Stimulated activated CD4-positive, alpha-beta T cell treated with anti-CD3 and anti-CD28 coated beads, TNF-alpha, amount 100 ng/mL, for 48 hours (primary cell): ENCODE measurements around the gene TUB.

Experiments used
- DNase-seq, 3 donors: peaks; one replicate each; pipeline ENCODE4 v3.0.0-alpha.2; 2020; ENCODE audit warnings: low read depth in 3 of 3

The TUB gene

DNA sequence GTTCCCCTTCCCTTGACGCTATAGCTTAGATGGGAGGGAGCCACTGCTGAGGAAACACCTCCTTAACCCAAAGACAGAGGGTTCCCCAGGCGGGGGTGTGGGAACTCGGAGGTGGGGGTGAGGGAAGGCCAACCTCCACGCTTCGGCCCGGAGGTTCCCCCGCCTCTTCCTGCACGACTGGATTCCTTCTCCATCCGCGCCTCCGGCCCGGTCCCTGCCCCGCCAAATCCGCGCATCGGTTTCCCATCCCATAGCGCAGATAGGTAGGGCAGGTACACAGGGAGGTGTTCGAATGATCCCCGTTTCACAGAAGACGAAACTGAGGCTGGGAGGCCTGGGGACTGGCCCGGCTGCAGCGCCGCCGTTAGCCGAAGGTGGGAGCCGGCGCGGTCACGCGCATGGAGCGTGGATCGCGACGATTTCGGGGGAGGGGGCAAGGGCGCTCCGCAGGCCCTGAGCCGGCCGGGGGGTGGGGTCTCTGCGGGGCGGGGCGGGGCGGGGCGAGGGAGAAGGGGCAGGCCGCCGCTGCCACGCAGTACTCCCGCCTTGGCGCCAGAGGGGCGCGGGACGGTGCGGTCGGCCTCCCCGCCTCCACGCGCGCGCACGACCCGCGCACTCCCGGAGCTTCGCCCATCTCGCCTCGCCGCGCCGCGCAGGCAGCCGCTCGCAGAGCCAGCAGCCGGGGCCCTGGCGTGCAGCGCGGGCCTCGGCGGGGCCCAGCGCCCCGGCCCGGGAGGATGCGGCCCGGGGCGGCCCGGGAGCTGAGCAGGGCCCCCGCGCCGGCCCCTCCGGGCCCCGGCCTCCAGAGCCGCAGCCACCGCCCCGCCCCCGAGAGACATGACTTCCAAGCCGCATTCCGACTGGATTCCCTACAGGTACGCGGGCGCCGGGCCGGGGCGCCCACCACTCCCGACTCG, at the start of gene TUB:
Gene TUB, plus strand, starts transcription at position 538 of the 917 bp plus-strand sequence. Its CDS starts 300 bp downstream, at position 838.
- DNase-seq: no peak

DNA sequence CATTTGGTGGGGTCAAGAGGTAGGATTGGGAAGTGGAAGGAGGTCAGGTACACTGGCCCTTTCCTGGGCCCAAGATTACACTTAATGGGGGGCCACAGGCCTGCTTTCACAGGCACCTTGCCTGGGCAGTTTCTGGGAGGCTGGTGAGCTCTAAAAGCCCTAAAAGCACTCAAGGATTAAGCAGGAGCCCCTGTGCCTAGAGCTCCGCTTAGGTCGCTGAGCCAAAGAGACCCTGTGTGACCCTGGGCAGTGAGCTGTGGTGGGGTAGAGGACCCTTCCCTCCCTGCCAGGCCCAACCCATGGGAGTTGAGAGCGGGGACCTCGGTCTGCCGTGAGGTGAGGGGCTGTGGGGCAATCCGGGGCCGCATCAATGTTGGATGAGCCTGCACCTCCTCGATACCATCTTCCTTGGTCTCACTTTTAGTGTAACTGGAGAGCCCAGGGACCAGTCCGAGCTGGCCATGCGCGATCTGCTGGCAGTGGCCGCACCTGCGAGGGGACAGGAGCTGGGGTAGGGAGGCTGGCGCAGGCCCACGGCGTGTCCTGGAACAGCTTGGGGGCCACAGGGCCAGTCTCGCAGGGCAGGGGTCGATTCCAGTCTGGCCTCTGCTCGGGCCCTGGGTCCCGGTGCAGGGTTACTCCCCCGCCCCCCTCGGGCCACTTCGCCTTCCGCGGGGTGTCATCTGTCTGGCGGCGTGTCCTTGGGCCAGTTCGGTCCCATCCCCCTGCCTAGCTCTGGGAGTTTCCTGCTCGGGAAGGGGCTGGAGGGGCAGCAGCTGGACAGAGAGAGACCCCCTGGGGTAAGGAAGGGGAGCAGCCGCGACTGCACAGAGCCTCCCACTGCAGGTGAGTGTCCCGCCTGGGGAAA, 49.5 kb upstream of the TUB start:
- no peak for DNase-seq

DNA sequence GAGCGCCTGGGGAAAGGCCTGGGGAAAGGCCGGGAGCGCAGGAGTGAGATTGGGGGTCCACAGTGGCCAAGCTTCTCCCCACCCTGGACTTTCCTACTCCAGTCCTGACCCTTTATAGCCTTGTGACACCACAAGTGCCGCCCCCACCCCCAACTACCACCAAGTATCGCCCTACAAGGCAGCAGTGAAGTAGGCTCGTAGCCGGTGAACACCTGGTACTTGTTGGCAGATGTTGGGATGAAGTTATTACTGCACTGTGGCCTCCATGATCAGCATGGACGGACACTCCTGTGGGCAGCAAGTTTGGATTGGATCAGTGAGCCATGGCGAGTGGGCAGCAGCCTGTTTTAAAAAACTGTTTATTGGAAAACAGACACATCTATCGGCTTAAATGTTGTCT, 48.9 kb upstream of the TUB start:
- no peak for DNase-seq

GRCh38 chr11:8032576-8033304, 48.3 kb upstream of the TUB start:
- no peak for DNase-seq

DNA sequence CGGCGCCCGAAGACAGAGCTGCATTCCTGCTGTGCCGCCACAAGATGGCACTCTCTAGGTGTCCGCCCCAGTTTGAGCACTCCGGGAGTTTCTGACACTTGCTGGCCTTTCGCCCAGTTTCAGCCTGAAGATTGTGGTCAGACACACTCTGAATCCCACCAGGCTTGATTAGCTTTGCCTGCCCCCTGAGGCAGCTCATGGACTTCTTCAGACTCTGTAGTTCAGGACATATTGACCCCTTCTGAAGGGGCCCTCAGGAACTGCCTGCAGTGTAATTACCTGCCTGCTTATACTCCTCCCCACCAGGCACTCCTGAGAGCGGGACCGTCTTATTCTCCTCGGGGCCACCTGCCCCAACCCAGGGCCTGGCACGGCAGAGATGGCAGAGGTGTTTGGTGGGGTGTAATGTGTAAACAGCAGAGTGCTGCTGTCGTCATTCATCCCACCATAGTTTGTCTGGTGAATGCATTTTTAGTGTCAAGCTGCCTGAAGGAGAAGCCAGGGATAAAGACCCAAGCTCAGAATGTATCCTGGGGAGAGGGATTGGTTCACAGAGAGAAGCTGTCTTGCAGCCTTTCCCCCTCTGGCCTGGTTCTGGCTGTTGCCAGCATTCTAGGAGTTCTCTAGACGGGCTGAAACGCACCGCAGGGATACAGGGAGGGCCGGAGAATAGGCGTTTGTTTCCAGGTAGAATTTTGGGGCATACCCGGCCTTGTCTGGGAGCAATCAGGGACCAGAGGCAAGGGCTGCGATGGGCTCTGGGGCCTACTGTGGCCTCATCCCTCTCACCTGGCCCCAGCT, 47.5 kb upstream of the TUB start:
- peak; percentile 21 to 40 (median 32) for DNase-seq

DNA sequence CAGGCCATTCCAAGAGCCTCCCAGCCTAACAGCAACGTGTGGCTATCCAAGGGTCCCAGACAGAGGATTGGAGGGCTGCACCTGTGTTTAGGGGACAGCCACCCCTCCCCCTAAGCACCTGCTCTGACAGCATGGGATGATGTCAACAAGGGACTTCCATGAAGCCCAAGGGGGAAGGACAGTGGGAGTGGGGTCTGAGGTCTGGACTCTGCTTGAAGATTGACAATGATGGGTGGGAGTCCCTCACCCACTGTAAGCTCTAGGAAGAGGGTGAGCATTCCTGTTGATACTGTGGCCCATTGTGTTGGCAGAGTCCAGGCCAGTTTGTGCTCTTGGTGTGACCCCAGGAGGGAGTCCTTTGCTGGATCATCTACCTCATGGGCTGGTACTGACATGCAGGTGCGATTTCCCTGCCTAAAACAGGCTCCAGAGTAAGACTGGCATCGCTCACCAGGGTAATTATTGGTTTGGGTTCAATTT, 46.9 kb upstream of the TUB start:
- no peak for DNase-seq

- no peak for DNase-seq
These were observed 46.3 kb upstream of the TUB start for GRCh38 chr11:8034604-8035190.

- DNase-seq: no peak
These were observed 45.7 kb upstream of the TUB start for GRCh38 chr11:8035200-8035855.

DNA sequence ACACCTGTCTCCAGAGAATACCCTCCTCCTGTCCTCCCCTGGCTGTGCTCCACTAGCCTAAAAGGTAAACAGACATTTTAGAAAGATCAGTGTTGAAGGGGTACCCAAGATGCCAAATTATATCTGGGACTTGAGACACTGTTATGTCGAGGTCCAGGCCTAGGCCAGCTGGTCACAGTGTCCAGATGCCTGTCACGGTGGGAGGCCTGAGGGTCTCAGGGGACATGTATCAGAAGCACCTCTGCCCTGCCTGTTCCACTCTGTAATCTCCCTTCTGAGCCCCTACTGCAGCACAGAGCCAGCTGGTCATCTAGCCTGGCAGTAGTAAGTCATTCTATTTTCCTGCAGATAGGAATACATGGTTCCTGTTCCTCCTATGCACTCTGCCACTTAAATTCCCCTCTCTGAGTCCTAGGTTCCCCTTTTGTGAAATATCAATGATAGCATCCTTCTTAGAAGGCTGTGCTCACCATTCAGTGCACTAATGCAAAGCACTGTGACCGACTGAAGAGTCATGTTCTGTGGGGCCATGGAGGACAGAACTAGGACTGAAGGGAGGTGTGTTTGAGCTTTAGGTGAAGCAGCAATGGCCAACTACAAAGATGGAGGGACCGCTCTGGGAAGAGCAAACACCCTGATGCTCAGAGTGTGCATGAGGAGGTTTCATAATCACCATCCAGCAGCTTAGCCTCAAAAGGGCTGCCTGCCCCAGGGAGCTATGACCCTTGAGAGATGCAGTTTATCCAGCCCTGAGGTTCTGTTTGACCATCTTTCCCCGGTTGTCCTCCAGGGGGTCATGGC, 44.8 kb upstream of the TUB start:
- no peak for DNase-seq

- DNase-seq: no peak
These were observed 44.0 kb upstream of the TUB start for GRCh38 chr11:8036986-8037385.

- DNase-seq: no peak
These were observed 42.6 kb upstream of the TUB start for GRCh38 chr11:8038393-8038792.

GRCh38 chr11:8038811-8039529, 42.0 kb upstream of the TUB start:
- DNase-seq: no peak

DNA sequence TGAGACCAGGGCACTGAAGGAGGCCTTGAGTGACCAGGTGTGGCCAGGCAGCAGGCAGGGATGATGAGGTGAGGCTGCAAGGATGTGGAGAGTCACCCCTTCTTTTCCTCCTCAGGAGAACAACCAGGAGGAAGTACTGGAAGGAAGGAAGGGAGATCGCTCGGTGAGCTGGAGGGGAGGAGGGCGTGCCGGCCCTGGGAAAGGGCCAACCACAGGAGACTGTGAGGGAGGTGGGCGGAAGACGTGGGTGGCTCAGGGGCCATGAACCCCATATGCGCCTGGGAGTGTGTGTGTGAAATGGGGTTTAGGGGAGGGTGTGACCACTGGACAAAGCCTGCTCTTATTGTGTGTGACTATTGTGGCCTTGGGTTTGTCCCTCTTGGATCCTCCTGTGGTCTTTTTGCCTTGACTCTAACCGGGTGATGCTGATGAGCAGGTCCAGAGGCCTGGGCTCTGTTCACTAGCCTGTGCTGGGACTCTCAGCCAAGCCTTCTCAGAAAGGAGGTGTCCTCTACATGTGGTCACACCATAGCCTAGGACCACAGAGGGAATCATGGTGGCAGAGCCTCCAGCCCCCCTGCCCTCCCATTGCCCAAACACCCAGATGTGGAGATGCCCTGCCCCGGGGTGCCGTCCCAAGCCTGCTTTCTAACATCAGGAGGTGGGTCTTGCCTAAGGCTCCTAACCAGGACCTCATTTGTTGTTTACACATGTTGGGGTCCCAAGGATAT, 41.3 kb upstream of the TUB start:
- DNase-seq: no peak

GRCh38 chr11:8040261-8040920, 40.6 kb upstream of the TUB start:
- no peak for DNase-seq

GRCh38 chr11:8040921-8041285, 40.1 kb upstream of the TUB start:
- no peak for DNase-seq

GRCh38 chr11:8041576-8041975, 39.4 kb upstream of the TUB start:
- no peak for DNase-seq

DNA sequence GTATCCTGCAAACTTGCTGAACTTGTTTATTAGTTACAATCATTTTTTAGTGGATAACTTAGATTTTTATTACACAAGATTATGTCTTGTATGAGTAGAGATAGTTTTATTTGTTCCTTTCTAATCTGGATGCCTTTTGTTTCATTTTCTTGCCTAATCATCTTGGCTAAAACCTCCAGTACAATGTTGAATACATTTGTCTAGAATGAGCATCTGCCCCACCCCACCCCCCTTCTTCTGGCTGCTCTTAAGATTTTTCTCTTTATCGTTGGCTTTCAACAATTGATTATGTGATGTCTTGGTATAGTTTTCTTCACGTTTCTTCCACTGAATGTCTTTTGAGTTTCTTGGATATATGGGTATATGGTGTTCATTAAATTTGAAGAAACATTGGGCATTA, 37.3 kb upstream of the TUB start:
- no peak for DNase-seq
